H9 (cell line): ENCODE data around the gene ARFGEF3. TPM values are rescaled to one million over a fixed set of nuclear protein-coding genes. Genes with fewer than 3 reads are reported as not detected.
A peak's percentile ranks its signal among the peaks of the same experiment; 100 is the strongest.

Source experiments
- DNase-seq: peaks from one replicate; pipeline ENCODE4 v3.0.0-alpha.2; 2017
- H2AFZ ChIP-seq: one replicate; pipeline ENCODE4 v1.6.1; 2013; ENCODE audit warnings: mild to moderate bottlenecking, low read length, control low read depth, moderate library complexity
- H2AK5ac ChIP-seq: 2 replicates; pipeline ENCODE4 v1.6.1; 2013; ENCODE audit warnings: low read length, control low read depth, mixed read lengths; ENCODE audit not compliant: insufficient read length
- H2BK120ac ChIP-seq: one replicate; pipeline ENCODE4 v1.6.1; 2013; ENCODE audit warnings: low read depth, mild to moderate bottlenecking, low read length, control low read depth, inconsistent platforms; ENCODE audit not compliant: poor library complexity, severe bottlenecking
- H2BK12ac ChIP-seq: 2 replicates; pipeline ENCODE4 v1.6.1; 2013; ENCODE audit warnings: low read length, control low read depth, mixed read lengths, low read depth; ENCODE audit not compliant: insufficient read length
- H2BK15ac ChIP-seq: 2 replicates; pipeline ENCODE4 v1.6.1; 2013; ENCODE audit warnings: low read depth, low read length, control low read depth
- H2BK20ac ChIP-seq: one replicate; pipeline ENCODE4 v1.6.1; 2013; ENCODE audit warnings: low read depth, mild to moderate bottlenecking, low read length, control low read depth, inconsistent platforms; ENCODE audit not compliant: poor library complexity, severe bottlenecking
- H2BK5ac ChIP-seq: 2 replicates; pipeline ENCODE4 v1.6.1; 2013; ENCODE audit warnings: low read length, control low read depth, mixed read lengths; ENCODE audit not compliant: insufficient read length
- H3K14ac ChIP-seq: 2 replicates; pipeline ENCODE4 v1.6.1; 2013; ENCODE audit warnings: low read length, control low read depth; ENCODE audit not compliant: insufficient read depth
- H3K18ac ChIP-seq: 2 replicates; pipeline ENCODE4 v1.6.1; 2013; ENCODE audit warnings: low read depth, mild to moderate bottlenecking, mixed read lengths, low read length, control low read depth; ENCODE audit not compliant: insufficient read length
- H3K23ac ChIP-seq: 2 replicates; pipeline ENCODE4 v1.6.1; 2013; ENCODE audit warnings: low read length, control low read depth, mixed read lengths, low read depth; ENCODE audit not compliant: insufficient read length
- H3K23me2 ChIP-seq: 2 replicates; pipeline ENCODE4 v1.6.1; 2013; ENCODE audit warnings: low read depth, mild to moderate bottlenecking, mixed read lengths, low read length, control low read depth; ENCODE audit not compliant: insufficient read length, poor library complexity, severe bottlenecking
- H3K27ac ChIP-seq: 2 replicates; pipeline ENCODE4 v1.5.1; 2013; ENCODE audit warnings: low read length, control low read depth, mixed read lengths, low read depth; ENCODE audit not compliant: insufficient read length
- H3K27me3 ChIP-seq: 2 replicates; pipeline ENCODE4 v1.6.1; 2013; ENCODE audit warnings: low read length, control low read depth, inconsistent platforms; ENCODE audit not compliant: insufficient read depth
- H3K4ac ChIP-seq: 2 replicates; pipeline ENCODE4 v1.6.1; 2013; ENCODE audit warnings: low read depth, mild to moderate bottlenecking, control low read depth, inconsistent platforms, low read length, moderate library complexity
- H3K4me1 ChIP-seq: 2 replicates; pipeline ENCODE4 v1.6.1; 2013; ENCODE audit warnings: low read length, control low read depth, inconsistent platforms; ENCODE audit not compliant: insufficient read depth
- H3K4me2 ChIP-seq: 2 replicates; pipeline ENCODE4 v1.6.1; 2013; ENCODE audit warnings: low read length, control low read depth, mixed read lengths; ENCODE audit not compliant: insufficient read length, insufficient read depth
- H3K56ac ChIP-seq: 2 replicates; pipeline ENCODE4 v1.6.1; 2013; ENCODE audit warnings: low read depth, mild to moderate bottlenecking, mixed read lengths, low read length, control low read depth; ENCODE audit not compliant: insufficient read length
- H3K79me1 ChIP-seq: 2 replicates; pipeline ENCODE4 v1.6.1; 2013; ENCODE audit warnings: low read depth, mild to moderate bottlenecking, moderate library complexity, low read length, control low read depth, inconsistent platforms; ENCODE audit not compliant: insufficient read depth, poor library complexity, severe bottlenecking
- H3K79me2 ChIP-seq: 2 replicates; pipeline ENCODE4 v1.6.1; 2013; ENCODE audit warnings: low read length, control low read depth, inconsistent platforms; ENCODE audit not compliant: insufficient read depth
- H3K9ac ChIP-seq: 2 replicates; pipeline ENCODE4 v1.6.1; 2013; ENCODE audit warnings: low read length, control low read depth, mixed read lengths; ENCODE audit not compliant: insufficient read length; ENCODE audit errors: extremely low read depth
- H3K9me3 ChIP-seq: one replicate; pipeline ENCODE4 v1.6.1; 2013; ENCODE audit warnings: low read depth, low read length, inconsistent platforms; ENCODE audit not compliant: control insufficient read depth
- H3T11ph ChIP-seq: one replicate; pipeline ENCODE4 v1.6.1; 2013; ENCODE audit warnings: mild to moderate bottlenecking, low read length, control low read depth, inconsistent platforms
- H4K20me1 ChIP-seq: one replicate; pipeline ENCODE4 v1.6.1; 2013; ENCODE audit not compliant: control insufficient read depth, insufficient read length, insufficient read depth
- H4K5ac ChIP-seq: 2 replicates; pipeline ENCODE4 v1.6.1; 2013; ENCODE audit warnings: low read depth, mild to moderate bottlenecking, mixed read lengths, low read length, control low read depth; ENCODE audit not compliant: insufficient read length
- H4K8ac ChIP-seq: replicated peaks from 2 replicates; pipeline ENCODE4 v1.6.1; 2013; ENCODE audit warnings: low read length, control low read depth, mixed read lengths, low read depth; ENCODE audit not compliant: insufficient read length
- H4K91ac ChIP-seq: 2 replicates; pipeline ENCODE4 v1.6.1; 2013; ENCODE audit warnings: low read depth, mild to moderate bottlenecking, moderate library complexity, mixed read lengths, low read length, control low read depth; ENCODE audit not compliant: insufficient read length
- H3K27ac Mint-ChIP-seq, 3 experiments: 2 replicates in 2 of 3; 3 replicates in 1 of 3; pipeline ENCODE4 v1.8.0; 2020 to 2021; ENCODE audit warnings: mixed read lengths in 3 of 3, mild to moderate bottlenecking in 1 of 3, moderate library complexity in 1 of 3
- H3K27me3 Mint-ChIP-seq: 2 replicates; pipeline ENCODE4 v1.8.0; 2021; ENCODE audit warnings: low read depth, mild to moderate bottlenecking, moderate library complexity, mixed read lengths
- H3K36me3 Mint-ChIP-seq, 3 experiments: 2 replicates in 2 of 3; 3 replicates in 1 of 3; pipeline ENCODE4 v1.8.0; 2020 to 2021; ENCODE audit warnings: low read depth in 3 of 3, mixed read lengths in 3 of 3; ENCODE audit not compliant: insufficient read depth in 1 of 3
- H3K4me1 Mint-ChIP-seq, 2 experiments: 2 replicates each; pipeline ENCODE4 v1.8.0; 2020; ENCODE audit warnings: mixed read lengths in 2 of 2
- H3K4me3 Mint-ChIP-seq, 2 experiments: 2 replicates in 1 of 2; 3 replicates in 1 of 2; pipeline ENCODE4 v1.8.0; 2020 to 2021; ENCODE audit warnings: mild to moderate bottlenecking in 2 of 2, mixed read lengths in 2 of 2, moderate library complexity in 1 of 2
- H3K9me3 Mint-ChIP-seq, 2 experiments: 2 replicates in 1 of 2; 3 replicates in 1 of 2; pipeline ENCODE4 v1.8.0; 2020; ENCODE audit warnings: mild to moderate bottlenecking in 2 of 2, mixed read lengths in 2 of 2, moderate library complexity in 1 of 2
- WGBS: extraction: QIAGEN DNeasy Blood & Tissue Kit; methylation state at CpG from one replicate; pipeline ENCODE4 v1.1.7; 2013; ENCODE audit warnings: missing lambda C conversion rate, low lambda C conversion rate, mixed read lengths; ENCODE audit not compliant: insufficient read length; ENCODE audit errors: extremely low coverage; 5-methylcytosine and 5-hydroxymethylcytosine counted together
- total RNA-seq: library from RNA; stranded (reverse); gene quantifications from 2 replicates; pipeline ENCODE4 v1.2.1, GENCODE V29; 2021
- TF ChIP-seq, protein P1 (sequence below): fragments of 200-600 bp; sonication (generic); conservative IDR thresholded peaks from 3 replicates; pipeline ENCODE4 v1.8.0; 2021; ENCODE audit warnings: antibody characterized with exemption, mild to moderate bottlenecking

ARFGEF3 gene
- total RNA-seq, 1 experiment from 2014 or later: 13.7 TPM

DNA sequence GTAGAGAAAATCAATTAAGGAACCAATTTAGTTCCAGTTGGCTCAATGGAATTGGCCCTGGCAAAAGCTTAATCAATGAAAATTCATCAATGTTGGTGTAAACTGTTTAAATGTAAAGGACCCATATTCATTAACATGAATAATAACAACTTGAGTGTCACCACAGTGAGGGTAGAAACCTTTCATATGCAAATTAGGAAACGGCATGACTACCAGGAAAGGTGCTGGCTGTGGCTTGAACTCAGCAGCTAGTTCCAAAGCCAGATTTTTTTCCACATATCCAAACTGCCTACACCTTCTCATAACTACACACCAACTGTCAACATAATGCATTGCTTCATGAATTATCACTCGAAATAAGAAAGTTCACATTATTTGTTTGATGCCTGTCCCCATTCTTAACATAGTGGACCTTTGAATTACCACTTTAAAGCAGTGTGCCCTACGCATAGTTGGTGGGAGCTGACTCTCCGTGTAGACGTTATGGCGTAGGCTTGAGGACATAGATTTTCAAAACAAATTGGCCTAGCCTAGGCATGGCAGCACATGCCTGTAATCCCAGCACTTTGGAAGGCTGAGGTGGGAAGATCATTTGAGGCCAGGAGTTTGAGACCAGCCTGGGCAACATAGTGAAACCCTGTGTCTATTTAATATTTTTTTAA is 36.8 kb downstream of the ARFGEF3 start:
- H2BK15ac ChIP-seq: no peak overlapping the region
- H4K5ac ChIP-seq: no peak overlapping the region
- H2BK120ac ChIP-seq: no peak overlapping the region
- TF ChIP-seq, protein P1, sequence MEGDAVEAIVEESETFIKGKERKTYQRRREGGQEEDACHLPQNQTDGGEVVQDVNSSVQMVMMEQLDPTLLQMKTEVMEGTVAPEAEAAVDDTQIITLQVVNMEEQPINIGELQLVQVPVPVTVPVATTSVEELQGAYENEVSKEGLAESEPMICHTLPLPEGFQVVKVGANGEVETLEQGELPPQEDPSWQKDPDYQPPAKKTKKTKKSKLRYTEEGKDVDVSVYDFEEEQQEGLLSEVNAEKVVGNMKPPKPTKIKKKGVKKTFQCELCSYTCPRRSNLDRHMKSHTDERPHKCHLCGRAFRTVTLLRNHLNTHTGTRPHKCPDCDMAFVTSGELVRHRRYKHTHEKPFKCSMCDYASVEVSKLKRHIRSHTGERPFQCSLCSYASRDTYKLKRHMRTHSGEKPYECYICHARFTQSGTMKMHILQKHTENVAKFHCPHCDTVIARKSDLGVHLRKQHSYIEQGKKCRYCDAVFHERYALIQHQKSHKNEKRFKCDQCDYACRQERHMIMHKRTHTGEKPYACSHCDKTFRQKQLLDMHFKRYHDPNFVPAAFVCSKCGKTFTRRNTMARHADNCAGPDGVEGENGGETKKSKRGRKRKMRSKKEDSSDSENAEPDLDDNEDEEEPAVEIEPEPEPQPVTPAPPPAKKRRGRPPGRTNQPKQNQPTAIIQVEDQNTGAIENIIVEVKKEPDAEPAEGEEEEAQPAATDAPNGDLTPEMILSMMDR: no peak
- no peak overlapping the region for H2BK12ac ChIP-seq
- peak overlapping the region; percentile 49 for H2BK20ac ChIP-seq
- Mint-ChIP-seq H3K27ac (peak overlapping the region in 2 of 3 experiments; percentile 68 to 89; a peak in 2 of 7 replicates), H3K27me3 (no peaks in the 10 kb centered on the region), H3K36me3 (peaks cover 9 to 17% (median 15%) of the 10 kb centered on the region in 3 experiments), H3K4me3 (peak overlapping the region in 1 of 2 experiments; percentile 39; a peak in 2 of 5 replicates), H3K4me1 (peaks cover 19 to 31% of the 10 kb centered on the region in 2 experiments), H3K9me3 (peaks cover 12 to 14% of the 10 kb centered on the region in 2 experiments; a peak in 4 of 5 replicates)
- H3K23ac ChIP-seq: no peak overlapping the region
- no peaks in the 10 kb centered on the region for H3K23me2 ChIP-seq
- H3K56ac ChIP-seq: no peak overlapping the region
- H2BK5ac ChIP-seq: no peak overlapping the region
- H3K18ac ChIP-seq: no peak overlapping the region
- DNase-seq: no peak
- H3K9ac ChIP-seq: no peak overlapping the region
- no peak overlapping the region for H4K8ac ChIP-seq
- no peak overlapping the region for H3T11ph ChIP-seq
- H3K4me1 ChIP-seq: peaks cover 5% of the 10 kb centered on the region; the same call in 1 of the 2 replicates
- H3K9me3 ChIP-seq: no peaks in the 10 kb centered on the region
- H3K79me1 ChIP-seq: no peaks in the 10 kb centered on the region
- no peaks in the 10 kb centered on the region for H3K27me3 ChIP-seq
- WGBS: no CpG with 5 or more reads among the region's 6 CpGs
- H3K14ac ChIP-seq: no peak overlapping the region
- no peak overlapping the region for H2AK5ac ChIP-seq
- no peak overlapping the region for H2AFZ ChIP-seq
- peak overlapping the region; percentile 24 for H3K4me2 ChIP-seq
- H3K27ac ChIP-seq: no peak overlapping the region
- H4K20me1 ChIP-seq: no peaks in the 10 kb centered on the region
- no peak overlapping the region for H3K4ac ChIP-seq
- no peak overlapping the region for H4K91ac ChIP-seq
- H3K79me2 ChIP-seq: no peaks in the 10 kb centered on the region
